PFSK-1 (cell line): ENCODE results near the gene DYRK2.

Experiments
- FOXP2 ChIP-seq: optimal IDR thresholded peaks from 2 replicates; pipeline ENCODE3; 2011; ENCODE audit warnings: borderline replicate concordance, control low read depth, inconsistent platforms; ENCODE audit not compliant: insufficient read depth; ENCODE audit errors: extremely low read length, extremely low read depth
- POLR2AphosphoS5 ChIP-seq: IDR thresholded peaks from 2 replicates; pipeline ENCODE4 v1.6.1; 2012; ENCODE audit warnings: low read depth, mild to moderate bottlenecking, control low read depth, low read length, moderate library complexity
- SIN3A ChIP-seq: IDR thresholded peaks from 2 replicates; pipeline ENCODE4 v1.6.1; 2012; ENCODE audit warnings: mild to moderate bottlenecking, low read length, moderate library complexity, borderline replicate concordance; ENCODE audit not compliant: insufficient read depth

GRCh38 chr12:67698672-67699581, 50.4 kb downstream of the DYRK2 start:
- TF ChIP-seq SIN3A (no peak), POLR2AphosphoS5 (no peak), FOXP2 (no peak)
